Epithelial cell of proximal tubule (primary cell): ENCODE measurements around the gene NUDT3. TPM values are rescaled to one million over a fixed set of nuclear protein-coding genes. Genes with fewer than 3 reads are reported as not detected.
"Not testable (repeated sequence)": the region's sequence is repeated elsewhere in the genome, so short reads cannot be mapped to it uniquely, and the experiment has no call there.

Source experiments
- DNase-seq: peaks from one replicate; pipeline ENCODE4 v3.0.0-alpha.2; 2011; ENCODE audit warnings: low read depth
- H3K4me3 ChIP-seq: 2 replicates; pipeline ENCODE4 v1.5.1; 2011; ENCODE audit warnings: low read depth, mild to moderate bottlenecking, low read length
- total RNA-seq: library from RNA; depleted of rRNA; stranded (reverse); fragments of >200 nt; gene quantifications from 2 replicates; pipeline ENCODE4 v1.2.3, GENCODE V29; 2015
- TF ChIP-seq, protein P1 (sequence below): conservative IDR thresholded peaks from 2 replicates; pipeline ENCODE4 v1.5.1; 2012; ENCODE audit warnings: low read depth, mild to moderate bottlenecking, low read length

The NUDT3 gene
- total RNA-seq, 1 donor from 2014 or later: 16.7 TPM

DNA sequence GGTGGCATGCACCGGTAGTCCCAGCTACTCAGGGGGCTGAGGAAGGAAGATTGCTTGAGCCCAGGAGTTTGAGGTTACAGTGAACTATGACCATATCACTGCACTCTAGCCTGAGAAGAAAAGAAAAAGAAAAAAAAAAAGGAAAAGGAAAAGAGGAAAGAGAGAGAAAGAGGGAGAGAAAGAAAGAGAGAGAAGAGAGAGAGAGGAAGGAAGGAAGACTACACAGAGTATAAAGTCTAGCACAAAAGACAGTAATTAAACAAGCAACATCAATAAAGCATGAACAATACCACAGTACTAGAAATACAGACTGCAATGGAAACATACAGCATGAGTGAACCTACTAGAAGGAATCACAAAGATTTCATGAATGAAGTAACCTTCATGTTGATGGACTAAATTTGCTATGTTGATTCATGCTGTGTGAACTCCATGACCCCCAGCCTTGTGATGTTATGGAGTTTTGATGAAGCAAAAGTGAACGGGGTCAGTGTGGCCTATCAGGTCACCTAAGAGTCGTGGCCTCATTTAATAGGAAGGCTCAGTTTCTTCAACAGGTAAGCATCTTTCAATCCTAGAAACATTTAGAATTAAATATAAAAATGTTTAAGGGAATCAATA, 57.6 kb downstream of the NUDT3 start:
- no peak overlapping the region for H3K4me3 ChIP-seq
- DNase-seq: no peak
- TF ChIP-seq, protein P1, sequence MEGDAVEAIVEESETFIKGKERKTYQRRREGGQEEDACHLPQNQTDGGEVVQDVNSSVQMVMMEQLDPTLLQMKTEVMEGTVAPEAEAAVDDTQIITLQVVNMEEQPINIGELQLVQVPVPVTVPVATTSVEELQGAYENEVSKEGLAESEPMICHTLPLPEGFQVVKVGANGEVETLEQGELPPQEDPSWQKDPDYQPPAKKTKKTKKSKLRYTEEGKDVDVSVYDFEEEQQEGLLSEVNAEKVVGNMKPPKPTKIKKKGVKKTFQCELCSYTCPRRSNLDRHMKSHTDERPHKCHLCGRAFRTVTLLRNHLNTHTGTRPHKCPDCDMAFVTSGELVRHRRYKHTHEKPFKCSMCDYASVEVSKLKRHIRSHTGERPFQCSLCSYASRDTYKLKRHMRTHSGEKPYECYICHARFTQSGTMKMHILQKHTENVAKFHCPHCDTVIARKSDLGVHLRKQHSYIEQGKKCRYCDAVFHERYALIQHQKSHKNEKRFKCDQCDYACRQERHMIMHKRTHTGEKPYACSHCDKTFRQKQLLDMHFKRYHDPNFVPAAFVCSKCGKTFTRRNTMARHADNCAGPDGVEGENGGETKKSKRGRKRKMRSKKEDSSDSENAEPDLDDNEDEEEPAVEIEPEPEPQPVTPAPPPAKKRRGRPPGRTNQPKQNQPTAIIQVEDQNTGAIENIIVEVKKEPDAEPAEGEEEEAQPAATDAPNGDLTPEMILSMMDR: no peak

DNA sequence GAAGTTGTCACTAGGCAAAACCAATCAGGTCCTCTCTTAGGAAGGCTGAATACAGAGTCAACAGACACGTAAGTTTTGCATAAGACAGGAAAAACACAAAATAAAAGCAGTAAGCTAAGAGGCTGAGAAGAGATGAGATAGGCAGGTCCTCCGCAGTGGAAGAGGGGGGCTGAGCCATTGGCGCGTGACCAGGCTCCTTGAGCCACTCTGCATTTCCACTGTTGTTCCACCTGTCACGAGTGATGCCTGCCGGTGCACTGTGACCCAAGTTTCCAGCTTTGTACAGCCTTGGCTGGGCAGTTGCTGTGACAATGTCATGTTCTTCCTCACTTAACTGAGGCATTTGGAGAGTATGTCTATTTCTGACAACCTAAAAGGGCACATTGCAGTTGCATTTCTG, 58.6 kb downstream of the NUDT3 start:
- DNase-seq: no peak
- no peak overlapping the region for H3K4me3 ChIP-seq
- TF ChIP-seq, protein P1: no peak

DNA sequence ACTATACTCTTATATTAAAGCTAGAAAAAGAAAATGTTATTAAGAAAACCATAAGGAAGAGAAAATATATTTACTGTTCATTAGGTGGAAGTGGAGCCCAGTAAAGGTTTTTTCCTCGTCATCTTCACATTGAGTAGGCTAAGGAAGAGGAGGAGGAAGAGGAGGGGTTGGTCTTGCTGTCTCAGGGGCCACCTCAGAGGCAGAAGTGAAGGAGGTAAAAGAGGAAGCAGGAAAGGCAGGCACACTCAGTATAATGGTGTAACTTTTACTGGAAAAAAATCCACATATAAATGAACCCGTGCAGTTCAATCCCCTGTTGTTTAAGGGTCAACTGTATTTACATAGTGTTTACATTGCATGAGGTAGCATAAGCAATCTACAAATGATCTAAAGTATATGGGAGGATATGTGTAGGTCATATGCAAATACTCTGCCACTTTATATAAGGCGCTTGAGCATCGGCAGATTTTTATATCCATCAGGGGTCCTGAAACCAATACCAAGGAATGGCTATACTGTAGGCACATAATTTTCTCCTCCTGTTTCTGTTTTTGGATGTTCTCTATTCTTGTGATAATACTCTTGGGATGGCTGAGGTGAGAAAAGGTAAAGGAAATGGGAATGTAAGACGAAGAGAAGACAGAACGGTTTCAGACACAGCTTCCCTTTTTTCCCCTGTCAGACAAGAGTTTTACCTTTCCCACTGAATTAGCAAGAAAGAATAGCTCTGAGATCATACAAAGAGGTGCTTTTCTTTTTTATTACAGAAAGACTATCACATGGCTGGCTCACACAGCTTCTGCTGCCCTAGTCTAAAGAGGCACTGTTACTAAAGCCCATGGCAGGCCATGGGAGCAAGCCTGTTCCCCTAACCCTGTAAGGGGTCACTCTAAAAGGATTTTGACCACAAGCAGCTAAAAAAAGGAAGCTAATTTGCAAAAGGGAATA, 59.9 kb downstream of the NUDT3 start:
- TF ChIP-seq, protein P1: no peak
- DNase-seq: no peak
- H3K4me3 ChIP-seq: no peak overlapping the region

DNA sequence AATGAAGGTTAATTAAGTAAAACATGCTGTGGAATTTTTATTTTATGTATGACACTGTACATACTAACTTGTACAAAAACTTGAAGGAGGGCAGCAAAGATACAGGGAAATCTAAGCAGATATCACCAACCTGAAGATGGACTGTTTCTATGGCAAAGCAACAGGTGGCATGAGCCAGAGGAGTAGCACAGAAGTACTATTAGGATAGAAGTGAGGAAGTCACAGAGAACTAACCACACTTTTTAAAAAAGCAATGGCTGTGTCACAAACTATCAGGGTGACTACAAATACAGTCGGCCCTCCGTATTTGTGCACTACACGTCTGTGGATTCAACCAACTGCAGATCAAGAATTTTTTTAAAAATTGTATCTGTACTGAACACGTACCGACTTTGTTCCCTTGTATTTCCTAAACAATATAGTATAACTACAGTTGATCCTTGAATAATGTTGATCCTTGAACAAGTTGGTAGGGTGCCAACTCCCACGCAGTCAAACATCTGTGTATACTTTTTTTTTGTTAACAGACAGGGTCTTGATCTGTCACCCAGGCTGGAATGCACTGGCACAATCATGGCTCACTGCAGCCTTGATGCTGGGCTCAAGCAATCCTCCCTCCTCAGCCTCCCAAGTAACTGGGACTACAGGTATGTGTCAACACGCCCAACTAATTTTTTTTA, 61.0 kb downstream of the NUDT3 start:
- H3K4me3 ChIP-seq: no peak overlapping the region
- no peak for DNase-seq
- TF ChIP-seq, protein P1: no peak

DNA sequence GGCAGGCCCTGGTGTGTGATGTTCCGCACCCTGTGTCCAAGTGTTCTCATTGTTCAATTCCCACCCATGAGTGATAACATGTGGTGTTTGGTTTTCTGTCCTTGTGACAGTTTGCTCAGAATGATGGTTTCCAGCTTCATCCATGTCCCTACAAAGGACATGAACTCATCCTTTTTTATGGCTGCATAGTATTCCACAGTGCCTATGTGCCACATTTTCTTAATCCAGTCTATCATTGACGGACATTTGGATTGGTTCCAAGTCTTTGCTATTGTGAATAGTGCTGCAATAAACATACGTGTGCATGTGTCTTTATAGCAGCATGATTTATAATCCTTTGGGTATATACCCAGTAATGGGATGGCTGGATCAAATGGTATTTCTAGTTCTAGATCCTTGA, 62.7 kb downstream of the NUDT3 start:
- not testable (repeated sequence) for DNase-seq, H3K4me3 ChIP-seq

DNA sequence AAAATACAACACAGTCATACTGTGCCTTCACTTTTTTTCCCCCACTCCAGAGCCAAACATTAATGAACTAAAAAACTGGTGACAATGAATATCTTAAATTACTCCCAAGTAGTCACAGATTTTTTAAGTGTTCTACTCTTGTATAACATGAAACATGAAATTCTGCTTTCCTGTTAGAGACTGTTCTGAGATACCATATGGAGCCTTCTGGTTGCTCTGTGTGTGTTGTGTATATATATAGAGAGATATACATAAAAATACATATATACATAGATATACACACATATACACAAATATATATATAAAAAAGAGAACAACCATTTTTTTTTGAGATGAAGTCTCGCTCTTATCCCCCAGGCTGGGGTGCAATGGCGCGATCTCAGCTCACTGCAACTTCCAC, 63.5 kb downstream of the NUDT3 start:
- DNase-seq: no peak
- TF ChIP-seq, protein P1: no peak
- no peak overlapping the region for H3K4me3 ChIP-seq

DNA sequence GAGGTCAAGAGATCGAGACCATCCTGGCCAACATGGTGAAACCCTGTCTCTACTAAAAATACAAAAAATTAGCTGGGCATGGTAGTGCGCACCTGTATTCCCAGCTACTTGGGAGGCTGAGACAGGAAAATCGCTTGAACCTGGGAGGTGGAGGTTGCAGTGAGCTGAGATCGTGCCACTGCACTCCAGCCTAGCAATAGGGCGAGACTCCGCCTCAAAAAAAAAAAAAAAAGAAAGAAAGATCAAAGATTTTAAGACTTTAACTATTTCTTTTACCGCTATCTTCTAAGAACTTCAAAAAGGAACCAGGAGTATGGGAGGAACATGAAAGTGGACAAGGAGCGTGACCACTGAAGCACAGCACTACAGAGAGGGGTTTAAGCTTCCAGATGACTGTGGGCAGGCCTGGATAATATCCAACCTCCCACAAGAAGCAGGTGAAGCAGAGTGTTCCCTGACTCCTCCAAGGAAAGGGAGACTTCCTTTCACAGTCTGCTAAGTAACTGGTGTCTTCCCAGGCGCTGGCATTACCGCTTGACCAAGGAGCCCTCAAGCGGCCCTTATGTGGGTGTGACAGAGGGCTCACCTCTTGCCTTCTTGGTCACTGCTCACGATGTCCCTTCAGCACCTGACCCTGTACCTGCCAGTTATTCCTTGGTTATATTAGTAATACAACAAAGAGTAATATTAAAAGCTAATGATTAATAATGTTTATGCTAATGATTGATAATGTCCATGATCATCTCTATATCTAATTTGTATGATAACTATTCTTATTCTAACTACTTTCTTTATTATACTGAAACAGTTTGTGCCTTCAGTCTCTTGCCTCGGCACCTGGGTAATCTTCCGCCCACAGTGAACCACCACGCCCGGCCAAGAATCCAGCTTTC, 64.9 kb downstream of the NUDT3 start:
- not testable (repeated sequence) for DNase-seq, H3K4me3 ChIP-seq
